Measurements from ENCODE around the gene EME1.
"Not testable (repeated sequence)": the region's sequence is repeated elsewhere in the genome, so short reads cannot be mapped to it uniquely, and the experiment has no call there.

EME1 gene

GRCh38 chr17:50372758-50373556 lies at the start of gene EME1, which contains the start of gene MRPL27:
EME1 (plus strand) TSS chr17:50373229; CDS start chr17:50375209, 1,980 bp downstream.
MRPL27 (minus strand) TSS chr17:50373184; CDS start chr17:50373170, 14 bp downstream.
- peak; percentile 86 for DNase-seq

- no peak for DNase-seq
Observed at GRCh38 chr17:50325906-50326305, 47.1 kb upstream of the EME1 start.

- no peak for DNase-seq
Observed at GRCh38 chr17:50326831-50327364, 46.1 kb upstream of the EME1 start.

GRCh38 chr17:50328363-50329325 lies 44.4 kb upstream of the EME1 start:
- DNase-seq, result no peak

- DNase-seq, result no peak
Observed at GRCh38 chr17:50329716-50330115, 43.3 kb upstream of the EME1 start.

- DNase-seq, result no peak
Observed at GRCh38 chr17:50330151-50330775, 42.8 kb upstream of the EME1 start.

GRCh38 chr17:50331085-50331791 lies 41.8 kb upstream of the EME1 start:
- no peak for DNase-seq

- no peak for DNase-seq
Observed at GRCh38 chr17:50332196-50332595, 40.8 kb upstream of the EME1 start.

GRCh38 chr17:50333291-50334057 lies 39.6 kb upstream of the EME1 start:
- DNase-seq, result not testable (repeated sequence)

- DNase-seq, result no peak
Observed at GRCh38 chr17:50337956-50338355, 35.1 kb upstream of the EME1 start.

- DNase-seq, result no peak
Observed at GRCh38 chr17:50338645-50339044, 34.4 kb upstream of the EME1 start.

GRCh38 chr17:50339381-50339780 lies 33.6 kb upstream of the EME1 start:
- no peak for DNase-seq

- no peak for DNase-seq
Observed at GRCh38 chr17:50344731-50345365, 28.2 kb upstream of the EME1 start.

GRCh38 chr17:50345432-50346312 lies 27.4 kb upstream of the EME1 start, which contains the start of gene XYLT2:
XYLT2 (plus strand) TSS chr17:50346126; CDS start chr17:50346141, 15 bp downstream.
- DNase-seq, result peak; percentile 88

GRCh38 chr17:50346313-50347116 lies 26.5 kb upstream of the EME1 start:
- peak; percentile 62 for DNase-seq

- no peak for DNase-seq
Observed at GRCh38 chr17:50347117-50347893, 25.7 kb upstream of the EME1 start.

- DNase-seq, result no peak
Observed at GRCh38 chr17:50347894-50348291, 25.1 kb upstream of the EME1 start.

Data from activated naive CD4-positive, alpha-beta T cell treated with Interleukin-2 at 50 U/mL for 16 hours (primary cell).